IMR-90 (cell line): Measurements from ENCODE around the gene CENPN. TPM values are rescaled to one million over a fixed set of nuclear protein-coding genes. Genes with fewer than 3 reads are reported as not detected.

Experiments
- ATAC-seq: fragments of 200-7000 bp; cut with Tn5 transposase; 2 replicates; pipeline ENCODE4 v1.9.1; 2020; ENCODE audit warnings: low read depth, mild to moderate bottlenecking, moderate library complexity
- BruUV-seq: library from RNA; stranded (reverse); fragments of 400-500 nt; replicated peaks from 2 replicates; lab custom pipeline; 2021; lab: Mats Ljungman, UMichigan
- CTCF ChIA-PET: fragments of 300-600 bp; formaldehyde crosslinking; extraction: SDS; loops from one replicate; lab custom pipeline; 2021; ENCODE audit warnings: antibody characterized with exemption; lab: Yijun Ruan, JAX
- POLR2A ChIA-PET: fragments of 300-600 bp; sonication (Branson Sonifier 250); formaldehyde crosslinking; loops from one replicate; lab custom pipeline; 2022; ENCODE audit warnings: antibody characterized with exemption; ENCODE audit not compliant: unreplicated experiment; lab: Charles Lee
- DNase-seq: peaks from one replicate; pipeline ENCODE4 v3.0.0; 2013
- H2AFZ ChIP-seq: replicated peaks from 2 replicates; pipeline ENCODE3; 2013; ENCODE audit warnings: low read length, mild to moderate bottlenecking; ENCODE audit not compliant: poor library complexity
- H2AK5ac ChIP-seq: 2 replicates; pipeline ENCODE4 v1.6.1; 2013; ENCODE audit warnings: low read depth, low read length, inconsistent platforms
- H2AK9ac ChIP-seq: replicated peaks from 2 replicates; pipeline ENCODE3; 2013; ENCODE audit warnings: mild to moderate bottlenecking, low read depth, low read length, moderate library complexity; ENCODE audit not compliant: poor library complexity
- H2BK120ac ChIP-seq: 2 replicates; pipeline ENCODE4 v1.6.1; 2013; ENCODE audit warnings: low read depth, low read length, inconsistent platforms
- H2BK15ac ChIP-seq: 3 replicates; pipeline ENCODE4 v1.6.1; 2013; ENCODE audit warnings: low read depth, low read length, inconsistent platforms
- H2BK20ac ChIP-seq: 2 replicates; pipeline ENCODE4 v1.6.1; 2013; ENCODE audit warnings: low read depth, mild to moderate bottlenecking, inconsistent platforms, low read length, moderate library complexity
- H2BK5ac ChIP-seq: 2 replicates; pipeline ENCODE4 v1.6.1; 2013; ENCODE audit warnings: mild to moderate bottlenecking, low read depth, low read length, inconsistent platforms; ENCODE audit not compliant: poor library complexity, severe bottlenecking
- H3K14ac ChIP-seq: replicated peaks from 2 replicates; pipeline ENCODE4 v1.6.1; 2013; ENCODE audit warnings: low read depth, low read length, inconsistent platforms
- H3K18ac ChIP-seq: 2 replicates; pipeline ENCODE4 v1.6.1; 2013; ENCODE audit warnings: low read depth, low read length, control low read depth
- H3K23ac ChIP-seq: 2 replicates; pipeline ENCODE4 v1.6.1; 2013; ENCODE audit warnings: low read depth, low read length, inconsistent platforms
- H3K27ac ChIP-seq: 2 replicates; pipeline ENCODE4 v1.5.1; 2013; ENCODE audit warnings: mild to moderate bottlenecking, control low read depth, low read length; ENCODE audit not compliant: insufficient read depth
- H3K27me3 ChIP-seq: 2 replicates; pipeline ENCODE4 v1.6.1; 2013; ENCODE audit warnings: low read length; ENCODE audit not compliant: control insufficient read depth, insufficient read depth
- H3K36me3 ChIP-seq: 2 replicates; pipeline ENCODE4 v1.6.1; 2013; ENCODE audit warnings: low read length, mixed read lengths; ENCODE audit not compliant: control insufficient read depth, insufficient read depth
- H3K4ac ChIP-seq: 2 replicates; pipeline ENCODE4 v1.6.1; 2013; ENCODE audit warnings: low read depth, low read length, inconsistent platforms
- H3K4me1 ChIP-seq: 2 replicates; pipeline ENCODE4 v1.6.1; 2013; ENCODE audit warnings: low read length, mixed read lengths; ENCODE audit not compliant: control insufficient read depth, insufficient read depth
- H3K4me2 ChIP-seq: 2 replicates; pipeline ENCODE4 v1.6.1; 2013; ENCODE audit warnings: low read depth, mild to moderate bottlenecking, control low read depth, low read length, moderate library complexity
- H3K4me3 ChIP-seq: 2 replicates; pipeline ENCODE4 v1.5.1; 2013; ENCODE audit warnings: low read depth, mild to moderate bottlenecking, control low read depth, low read length, moderate library complexity; ENCODE audit not compliant: insufficient read depth
- H3K56ac ChIP-seq: 2 replicates; pipeline ENCODE4 v1.6.1; 2013; ENCODE audit warnings: low read length, inconsistent platforms; ENCODE audit not compliant: insufficient read depth; ENCODE audit errors: extremely low read depth
- H3K79me1 ChIP-seq, 2 experiments: 2 replicates each; pipeline ENCODE4 v1.6.1; 2013; ENCODE audit warnings: low read length in 2 of 2, inconsistent platforms in 1 of 2, low read depth in 1 of 2
- H3K9ac ChIP-seq: 2 replicates; pipeline ENCODE4 v1.6.1; 2013; ENCODE audit warnings: low read depth, low read length, control low read depth
- H3K9me1 ChIP-seq: 2 replicates; pipeline ENCODE4 v1.6.1; 2013; ENCODE audit warnings: low read length, inconsistent platforms; ENCODE audit not compliant: insufficient read depth
- H3K9me3 ChIP-seq: 2 replicates; pipeline ENCODE4 v1.6.1; 2013; ENCODE audit warnings: low read length; ENCODE audit not compliant: control insufficient read depth, insufficient read depth
- H4K20me1 ChIP-seq: 2 replicates; pipeline ENCODE4 v1.6.1; 2013; ENCODE audit warnings: low read length, inconsistent platforms; ENCODE audit not compliant: insufficient read depth
- H4K5ac ChIP-seq: 2 replicates; pipeline ENCODE4 v1.6.1; 2013; ENCODE audit warnings: mild to moderate bottlenecking, low read depth, low read length, control low read depth
- H4K8ac ChIP-seq, 2 experiments: 2 replicates each; pipeline ENCODE4 v1.6.1; 2013; ENCODE audit warnings: low read depth in 2 of 2, low read length in 2 of 2, control low read depth in 1 of 2, inconsistent platforms in 1 of 2
- H4K91ac ChIP-seq: 2 replicates; pipeline ENCODE4 v1.6.1; 2013; ENCODE audit warnings: low read depth, low read length, inconsistent platforms; ENCODE audit not compliant: insufficient read depth
- CHD1 ChIP-seq: IDR thresholded peaks from 2 replicates; pipeline ENCODE4 v1.6.1; 2012; ENCODE audit warnings: low read depth, low read length, improper control_type of control experiment
- FOS ChIP-seq: fragments of 150-350 bp; IDR thresholded peaks from 2 replicates; pipeline ENCODE4 v1.6.1; 2016; ENCODE audit warnings: low read depth, low read length
- MAZ ChIP-seq: IDR thresholded peaks from 2 replicates; pipeline ENCODE4 v1.6.1; 2012; ENCODE audit warnings: low read depth, mild to moderate bottlenecking, low read length, improper control_type of control experiment, moderate library complexity, borderline replicate concordance
- NFE2L2 ChIP-seq: fragments of 150-350 bp; IDR thresholded peaks from 2 replicates; pipeline ENCODE4 v1.6.1; 2016; ENCODE audit warnings: low read depth, mild to moderate bottlenecking, low read length
- RAD21 ChIP-seq: IDR thresholded peaks from 2 replicates; pipeline ENCODE4 v1.6.1; 2012; ENCODE audit warnings: low read length, improper control_type of control experiment
- RFX5 ChIP-seq: IDR thresholded peaks from 2 replicates; pipeline ENCODE4 v1.8.0; 2012; ENCODE audit warnings: low read depth, mild to moderate bottlenecking, low read length, moderate library complexity
- SMC3 ChIP-seq: fragments of 150-350 bp; IDR thresholded peaks from 2 replicates; pipeline ENCODE4 v1.6.1; 2016; ENCODE audit warnings: low read depth, mild to moderate bottlenecking, antibody characterized with exemption, low read length, moderate library complexity
- WGBS, 2 experiments: methylation state at CpG; one replicate each; pipeline versions ENCODE4 v1.1.5 to v1.1.7; 2013; ENCODE audit warnings: missing lambda C conversion rate in 2 of 2; ENCODE audit not compliant: insufficient read length in 1 of 2; ENCODE audit errors: extremely low coverage in 2 of 2; 5-methylcytosine and 5-hydroxymethylcytosine counted together
- dilution Hi-C: fragments of 300-500 bp; cut with HindIII; formaldehyde crosslinking; loops from one replicate; pipeline ENCODE4 v1.14.3; 2018; ENCODE audit warnings: low sequenced_read_pairs; ENCODE audit not compliant: unreplicated experiment
- in situ Hi-C: fragments of 300-500 bp; cut with MboI; formaldehyde crosslinking; loops from 3 replicates; pipeline ENCODE4 v1.14.3; 2019; ENCODE audit warnings: low sequenced_read_pairs, inconsistent platforms, mixed read lengths
- intact Hi-C: fragments of 100-400 bp; cut with micrococcal nuclease; formaldehyde crosslinking; loops from 2 replicates; pipeline ENCODE4 v1.10.0; 2022
- polyA plus RNA-seq, 3 experiments: library from polyadenylated mRNA; depleted of rRNA; stranded (reverse); fragments of >200 nt; gene quantifications; 2 replicates each; pipeline ENCODE4 v1.2.3, GENCODE V29; 2012; ENCODE audit warnings: low replicate concordance in 1 of 3
- total RNA-seq: library from RNA; depleted of rRNA; stranded (reverse); fragments of >200 nt; gene quantifications from 2 replicates; pipeline ENCODE4 v1.2.3, GENCODE V29; 2012

The CENPN gene
- total and polyA plus RNA-seq, 2 of the 4 experiments (the other 2 are of a cell fraction): 20.5 to 22.8 TPM

GRCh38 chr16:80988756-80989155 is 18.3 kb upstream of the CENPN start (continued):
- no peak for TF ChIP-seq FOS
- TF ChIP-seq MAZ: no peak
- no peak for TF ChIP-seq RAD21
- TF ChIP-seq RFX5: no peak
- no peak for TF ChIP-seq NFE2L2
- no peak for TF ChIP-seq CHD1
- TF ChIP-seq SMC3: no peak

- Histone ChIP-seq H4K5ac (no peak overlapping the region), H2AK5ac (no peak overlapping the region), H3K27ac (0 out of 2 replicates have a peak overlapping the region, but pooled peaks have one; percentile 38), H3K9me1 (peaks cover 2% of the 10 kb centered on the region; the same call in 1 of the 2 replicates), H2BK15ac (no peak overlapping the region), H3K27me3 (no peaks in the 10 kb centered on the region), H2BK20ac (no peak overlapping the region), H3K18ac (no peak overlapping the region), H3K23ac (no peak overlapping the region), H3K9me3 (no peaks in the 10 kb centered on the region), H3K56ac (no peak overlapping the region), H3K9ac (no peak overlapping the region), H4K20me1 (no peaks in the 10 kb centered on the region), H2BK5ac (no peak overlapping the region), H3K79me1 (peaks cover 44 to 61% of the 10 kb centered on the region in 2 experiments), H2AFZ (no peak overlapping the region), H2BK120ac (no peak overlapping the region), H3K4me1 (peaks cover 13% of the 10 kb centered on the region), H3K4me3 (no peak overlapping the region), H4K8ac (no peak overlapping the region), H3K4me2 (peak overlapping the region; percentile 39), H3K36me3 (no peaks in the 10 kb centered on the region; the same call in 1 of the 2 replicates), H4K91ac (no peak overlapping the region), H2AK9ac (no peak overlapping the region), H3K14ac (no peak overlapping the region), H3K4ac (no peak overlapping the region)
- ChIA-PET POLR2A (no interaction called here), CTCF (interaction anchor here (0.7 kb wide), 1 partner anchor 15 kb away, joined by 3 read pairs; no protein-coding TSS in a partner anchor)
- in situ Hi-C loops (no loop called here), dilution Hi-C loops (no loop called here), intact Hi-C loops (no loop called here)
- TF ChIP-seq FOS (0 out of 2 replicates have a peak, but pooled peaks have one; percentile 36), NFE2L2 (no peak)
- no CpG with 5 or more reads among the region's 2 CpGs for WGBS, 2 experiments
- ATAC-seq (no peak; the same call in 1 of the 2 replicates), DNase-seq (peak; percentile 41)
- no TSS peak for BruUV-seq
Measured at GRCh38 chr16:80989801-80990200, 17.2 kb upstream of the CENPN start.
